ENCODE results near the gene BHMT. TPM values are rescaled to one million over a fixed set of nuclear protein-coding genes. Genes with fewer than 3 reads are reported as not detected.
A peak's percentile ranks its signal among the peaks of the same experiment; 100 is the strongest.

Gene BHMT
- total RNA-seq, 4 donors from 2014 or later: 0.83 to 4.8 (median 3.9) TPM

- no peaks in the 10 kb centered on the region for H3K9me3 ChIP-seq
- H3K36me3 ChIP-seq: no peaks in the 10 kb centered on the region
- H3K27me3 ChIP-seq: no peaks in the 10 kb centered on the region
- intact Hi-C loops (cut with DNase I): no loop called here
- DNase-seq (ENCODE audit: extremely low spot score): no peak
- H3K27ac ChIP-seq (replicated peaks in 1 of 4): peak overlapping the region in 1 of 4 donors; percentile 1
- TF ChIP-seq EP300 (IDR thresholded peaks at IDR 0.05) (no peak), CTCF (IDR thresholded peaks at IDR 0.05) (no peak), POLR2A (IDR thresholded peaks at IDR 0.05; ENCODE audit: low read depth) (no peak), POLR2AphosphoS5 (IDR thresholded peaks at IDR 0.05) (no peak)
- peaks cover 0 to 24% (median 14%) of the 10 kb centered on the region in 4 donors for H3K4me1 ChIP-seq
- no peak overlapping the region for H3K4me3 ChIP-seq
Observed at GRCh38 chr5:79122973-79123372, 11.4 kb downstream of the BHMT start.

GRCh38 chr5:79124607-79125006 is 13.0 kb downstream of the BHMT start:
- no peak for DNase-seq (ENCODE audit: extremely low spot score)
- H3K27me3 ChIP-seq: no peaks in the 10 kb centered on the region
- H3K4me1 ChIP-seq: peaks cover 0 to 13% (median 8%) of the 10 kb centered on the region in 4 donors
- no peak overlapping the region for H3K27ac ChIP-seq (replicated peaks in 1 of 4)
- intact Hi-C loops (cut with DNase I): no loop called here
- no peak overlapping the region for H3K4me3 ChIP-seq
- no peaks in the 10 kb centered on the region for H3K9me3 ChIP-seq
- H3K36me3 ChIP-seq: no peaks in the 10 kb centered on the region
- WGBS: 86% methylated on average over 1 of the region's 1 CpG
- TF ChIP-seq EP300 (IDR thresholded peaks at IDR 0.05): no peak
- no peak for TF ChIP-seq POLR2A (IDR thresholded peaks at IDR 0.05; ENCODE audit: low read depth)
- no peak for TF ChIP-seq POLR2AphosphoS5 (IDR thresholded peaks at IDR 0.05)
- no peak for TF ChIP-seq CTCF (IDR thresholded peaks at IDR 0.05)

GRCh38 chr5:79130781-79131180 is 19.2 kb downstream of the BHMT start:
- 74% methylated on average over 6 of the region's 6 CpGs for WGBS
- Histone ChIP-seq H3K4me1 (peaks cover 5 to 24% (median 16%) of the 10 kb centered on the region in 4 donors), H3K27me3 (no peaks in the 10 kb centered on the region), H3K4me3 (no peak overlapping the region), H3K9me3 (no peaks in the 10 kb centered on the region), H3K27ac (replicated peaks in 1 of 4) (no peak overlapping the region), H3K36me3 (no peaks in the 10 kb centered on the region)
- no peak for DNase-seq (ENCODE audit: extremely low spot score)
- TF ChIP-seq POLR2A (IDR thresholded peaks at IDR 0.05; ENCODE audit: low read depth) (no peak), POLR2AphosphoS5 (IDR thresholded peaks at IDR 0.05) (no peak), CTCF (IDR thresholded peaks at IDR 0.05) (no peak), EP300 (IDR thresholded peaks at IDR 0.05) (no peak)
- intact Hi-C loops (cut with DNase I): loop anchor here (5.0 kb wide), 2 partner anchors 153 to 332 kb away; no protein-coding TSS in a partner anchor

- intact Hi-C loops (cut with DNase I): loop anchor here (1.0 to 5.0 kb wide), 3 partner anchors 108 to 329 kb away; no protein-coding TSS in a partner anchor
- 2% methylated on average over 4 of the region's 4 CpGs for WGBS
- peaks cover 5 to 24% (median 16%) of the 10 kb centered on the region in 4 donors for H3K4me1 ChIP-seq
Observed at GRCh38 chr5:79133121-79133656, 21.6 kb downstream of the BHMT start.

More at GRCh38 chr5:79133121-79133656, 21.6 kb downstream of the BHMT start:
- no peak for TF ChIP-seq EP300 (IDR thresholded peaks at IDR 0.05)
- peak; percentile 46 to 60 (median 48) for TF ChIP-seq CTCF (IDR thresholded peaks at IDR 0.05)
- Histone ChIP-seq H3K9me3 (no peaks in the 10 kb centered on the region), H3K4me3 (peak overlapping the region; percentile 41 to 51 (median 44)), H3K27ac (replicated peaks in 1 of 4) (peak overlapping the region; percentile 79 to 87 (median 82)), H3K36me3 (no peaks in the 10 kb centered on the region), H3K27me3 (no peaks in the 10 kb centered on the region)
- no peak for DNase-seq (ENCODE audit: extremely low spot score)

All from esophagus muscularis mucosa (tissue), 4 donors.